ACC112 (cell line): Measurements from ENCODE around the gene GPBAR1.
A peak's percentile ranks its signal among the peaks of the same experiment; 100 is the strongest.
"Not testable (repeated sequence)": the region's sequence is repeated elsewhere in the genome, so short reads cannot be mapped to it uniquely, and the experiment has no call there.

Experiments used
- H2AFZ ChIP-seq: fragments of 200-600 bp; sonication (generic); one replicate; pipeline ENCODE4 v1.6.0; 2017; ENCODE audit warnings: antibody characterized with exemption, low read length; ENCODE audit not compliant: unreplicated experiment
- H3K27ac ChIP-seq: fragments of 200-600 bp; sonication (generic); 2 replicates; pipeline ENCODE4 v1.5.1; 2014; ENCODE audit warnings: low read depth, mild to moderate bottlenecking, antibody characterized with exemption, low read length, moderate library complexity
- H3K27me3 ChIP-seq: fragments of 200-600 bp; sonication (generic); 2 replicates; pipeline ENCODE4 v1.6.1; 2014; ENCODE audit warnings: mild to moderate bottlenecking, antibody characterized with exemption, low read length, moderate library complexity, mixed read lengths; ENCODE audit not compliant: insufficient read depth
- H3K36me3 ChIP-seq: fragments of 200-600 bp; sonication (generic); 2 replicates; pipeline ENCODE4 v1.6.1; 2016; ENCODE audit warnings: mild to moderate bottlenecking, antibody characterized with exemption, low read length, moderate library complexity, mixed read lengths; ENCODE audit not compliant: insufficient read depth
- H3K4me1 ChIP-seq: fragments of 200-600 bp; sonication (generic); one replicate; pipeline ENCODE4 v1.6.1; 2016; ENCODE audit warnings: low read length, mixed read lengths; ENCODE audit not compliant: insufficient read depth, unreplicated experiment, control insufficient read depth
- H3K4me3 ChIP-seq: fragments of 200-600 bp; sonication (generic); 2 replicates; pipeline ENCODE4 v1.5.1; 2014; ENCODE audit warnings: mild to moderate bottlenecking, low read depth, low read length
- H3K79me2 ChIP-seq: fragments of 200-600 bp; sonication (generic); one replicate; pipeline ENCODE4 v1.6.0; 2016; ENCODE audit warnings: low read length; ENCODE audit not compliant: control insufficient read depth, unreplicated experiment, insufficient read depth

Gene GPBAR1

DNA sequence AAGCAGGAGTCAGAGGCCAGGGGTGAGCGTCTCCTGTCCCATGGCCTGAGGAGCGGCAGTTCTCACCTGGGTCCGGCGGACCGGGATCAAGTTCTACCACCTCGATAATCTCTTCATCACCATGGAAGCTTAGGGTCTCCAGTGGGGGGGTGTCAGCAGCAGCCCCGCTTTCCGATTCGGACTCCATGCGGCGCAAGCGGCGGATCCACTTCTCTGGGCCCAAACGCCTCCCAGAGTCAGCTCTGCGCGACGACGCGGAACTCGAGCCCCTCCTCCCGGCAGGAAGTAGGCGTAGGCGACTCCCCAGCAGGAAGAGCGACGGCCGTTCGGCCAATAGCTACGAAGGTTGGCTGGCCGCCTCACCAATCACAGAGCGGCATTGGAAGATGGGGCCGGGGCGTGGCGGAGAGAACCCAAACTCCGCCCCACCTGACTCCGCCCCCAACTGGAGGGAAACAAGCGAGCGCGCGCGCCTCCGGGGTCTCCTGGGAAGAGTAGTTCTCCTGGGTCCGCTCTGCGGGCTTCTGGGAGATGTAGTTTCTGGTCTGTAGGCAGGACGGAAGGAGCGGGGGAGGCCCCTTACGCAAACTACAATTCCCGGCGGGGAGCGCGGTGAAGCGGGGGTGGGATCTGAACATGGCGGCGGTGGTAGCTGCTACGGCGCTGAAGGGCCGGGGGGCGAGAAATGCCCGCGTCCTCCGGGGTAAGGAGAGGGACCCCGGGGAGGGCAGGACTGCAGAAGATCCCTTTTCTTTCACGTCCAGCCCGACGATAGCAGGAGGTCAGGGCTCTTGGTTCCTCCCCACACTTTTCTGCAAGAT lies 9.3 kb downstream of the GPBAR1 start, which contains the start of the genes AAMP and PNKD:
TSS of gene AAMP (minus strand) at position 238 of the 821 bp plus-strand sequence. CDS start at position 187, 51 bp downstream.
TSS of gene PNKD (plus strand) at position 620 of the 821 bp plus-strand sequence. CDS start at position 637, 17 bp downstream.
- Histone ChIP-seq H3K27ac (peak within 1 kb of the TSS; percentile 24; the same call in 1 of the 2 replicates), H3K4me3 (peak within 1 kb of the TSS; percentile 90), H3K27me3 (no peaks in the 10 kb centered on the region), H3K36me3 (peaks cover 9% of the 10 kb centered on the region; the same call in 1 of the 2 replicates), H3K79me2 (peaks cover 22% of the 10 kb centered on the region), H3K4me1 (peaks cover 16% of the 10 kb centered on the region), H2AFZ (no peak within 1 kb of the TSS)

DNA sequence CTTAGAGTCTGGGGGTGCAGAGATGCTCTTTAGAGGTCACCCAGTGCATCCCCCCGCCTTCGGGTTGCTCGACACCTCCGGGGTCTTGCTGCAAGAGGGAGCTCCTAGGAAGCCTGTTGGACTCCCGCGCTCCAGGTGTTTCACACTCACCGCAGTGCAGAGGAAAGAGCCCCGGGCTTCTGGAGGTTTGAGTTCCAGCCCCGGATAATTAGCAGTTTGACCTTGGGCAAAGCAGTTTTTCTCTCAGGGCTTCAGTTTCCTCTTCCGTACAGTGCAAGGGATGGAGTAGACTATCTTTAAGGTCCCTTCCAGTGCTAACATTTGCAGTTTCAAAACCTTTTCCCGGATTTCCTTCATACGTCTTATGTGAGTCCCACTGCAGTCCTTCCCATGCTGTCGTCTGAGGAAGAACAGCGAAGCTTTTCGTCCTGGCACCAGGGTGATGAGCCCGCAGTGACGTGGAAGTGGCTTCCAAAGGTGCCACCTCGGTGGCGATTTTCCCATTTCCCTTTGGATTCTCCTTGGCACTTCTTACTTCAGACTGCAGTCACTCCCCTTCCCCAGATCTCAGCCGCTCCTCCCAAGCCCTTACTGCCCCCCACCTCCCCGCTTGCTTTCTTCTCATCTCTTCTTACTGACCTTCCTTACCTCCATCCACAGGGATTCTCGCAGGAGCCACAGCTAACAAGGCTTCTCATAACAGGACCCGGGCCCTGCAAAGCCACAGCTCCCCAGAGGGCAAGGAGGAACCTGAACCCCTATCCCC lies 10.1 kb downstream of the GPBAR1 start:
- peaks cover 9% of the 10 kb centered on the region; the same call in 1 of the 2 replicates for H3K36me3 ChIP-seq

DNA sequence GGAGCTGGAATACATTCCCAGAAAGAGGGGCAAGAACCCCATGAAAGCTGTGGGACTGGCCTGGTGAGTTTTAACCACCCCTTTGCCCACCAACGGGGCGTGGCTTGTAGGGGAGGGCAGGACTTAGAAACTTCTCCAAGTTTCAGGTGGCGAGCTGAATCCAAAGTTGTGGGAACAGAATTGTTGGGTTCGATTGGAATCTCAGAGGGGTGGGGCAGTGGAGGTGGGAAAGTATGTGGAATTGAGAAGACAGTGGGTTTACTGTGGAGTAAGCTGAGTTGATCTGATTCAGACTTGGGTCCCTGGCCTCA lies 10.6 kb downstream of the GPBAR1 start:
- Histone ChIP-seq H3K27me3 (no peaks in the 10 kb centered on the region), H3K4me3 (peak overlapping the region; percentile 77), H3K4me1 (peaks cover 16% of the 10 kb centered on the region), H3K36me3 (peaks cover 9% of the 10 kb centered on the region; the same call in 1 of the 2 replicates), H3K79me2 (peaks cover 22% of the 10 kb centered on the region), H2AFZ (no peak overlapping the region), H3K27ac (no peak overlapping the region)

More for the DNA sequence above, 10.1 kb downstream of the GPBAR1 start:
- Histone ChIP-seq H3K4me1 (peaks cover 16% of the 10 kb centered on the region), H3K27me3 (no peaks in the 10 kb centered on the region), H3K4me3 (peak overlapping the region; percentile 77), H3K79me2 (peaks cover 22% of the 10 kb centered on the region), H2AFZ (no peak overlapping the region), H3K27ac (no peak overlapping the region)

DNA sequence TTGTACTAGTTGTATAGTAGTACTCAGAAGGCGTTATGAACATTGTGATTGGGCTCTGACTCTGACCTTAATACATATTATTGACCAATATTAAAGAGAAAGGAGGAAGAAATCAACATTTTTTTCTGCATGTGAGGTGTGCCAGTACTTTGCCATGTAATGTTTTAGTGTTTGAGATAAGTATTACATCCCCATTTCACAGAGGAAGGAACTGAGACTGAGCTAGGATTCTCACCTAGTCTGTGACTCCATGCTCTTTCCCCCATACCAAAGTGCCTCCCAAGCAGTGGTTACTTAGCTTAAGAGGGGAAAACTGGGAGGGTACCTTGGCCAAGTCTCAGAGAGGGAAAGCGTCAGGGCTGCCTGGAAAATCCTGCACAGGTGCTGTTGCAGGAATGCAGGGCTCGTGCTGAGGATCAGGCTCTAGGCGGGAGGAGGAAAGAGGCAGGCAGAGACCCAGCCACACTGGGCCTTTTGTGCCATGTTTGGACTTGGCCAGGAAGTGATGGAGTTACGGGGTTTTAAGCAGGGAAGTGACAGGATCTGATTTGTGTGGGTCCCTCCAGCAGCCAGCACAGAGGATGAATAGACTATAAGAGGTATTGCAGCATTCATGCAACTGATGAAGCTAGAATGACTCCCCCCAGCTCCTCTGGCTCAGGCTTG lies 11.2 kb downstream of the GPBAR1 start:
- peaks cover 16% of the 10 kb centered on the region for H3K4me1 ChIP-seq
- no peak overlapping the region for H3K27ac ChIP-seq
- no peaks in the 10 kb centered on the region for H3K27me3 ChIP-seq
- H2AFZ ChIP-seq, result no peak overlapping the region
- peaks cover 9% of the 10 kb centered on the region; the same call in 1 of the 2 replicates for H3K36me3 ChIP-seq
- H3K4me3 ChIP-seq, result peak overlapping the region; percentile 77
- H3K79me2 ChIP-seq, result peaks cover 24% of the 10 kb centered on the region

DNA sequence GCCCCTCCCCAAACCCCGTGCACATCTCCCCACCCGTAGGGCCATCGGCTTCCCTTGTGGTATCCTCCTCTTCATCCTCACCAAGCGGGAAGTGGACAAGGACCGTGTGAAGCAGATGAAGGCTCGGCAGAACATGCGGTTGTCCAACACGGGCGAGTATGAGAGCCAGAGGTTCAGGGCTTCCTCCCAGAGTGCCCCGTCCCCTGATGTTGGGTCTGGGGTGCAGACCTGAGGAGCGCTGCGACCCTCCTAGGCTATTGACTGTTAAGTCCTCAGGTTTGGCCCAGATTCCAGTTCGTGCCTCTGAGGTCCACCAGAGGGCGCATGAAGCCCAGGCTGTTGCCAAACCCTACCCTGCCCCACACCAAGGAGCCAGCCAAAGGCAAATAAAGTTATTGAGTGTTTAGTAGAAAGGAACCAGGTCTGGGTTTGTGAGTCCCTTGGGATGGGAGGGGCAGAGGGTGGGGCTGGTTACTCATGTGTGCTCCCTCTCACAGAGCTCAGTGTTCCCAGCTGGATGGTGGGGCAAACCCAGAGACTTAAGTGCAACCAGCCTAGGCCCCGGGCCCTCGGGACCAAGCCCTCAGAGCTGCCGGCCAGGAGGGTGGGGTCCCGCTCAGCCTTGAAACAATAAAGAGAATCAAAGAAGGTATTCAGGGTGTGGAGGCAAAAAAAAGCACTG lies 11.9 kb downstream of the GPBAR1 start:
- peaks cover 9% of the 10 kb centered on the region; the same call in 1 of the 2 replicates for H3K36me3 ChIP-seq
- H3K4me3 ChIP-seq, result no peak overlapping the region
- peaks cover 27% of the 10 kb centered on the region for H3K79me2 ChIP-seq
- peak overlapping the region; percentile 47; the same call in 1 of the 2 replicates for H3K27ac ChIP-seq
- H3K4me1 ChIP-seq, result peaks cover 16% of the 10 kb centered on the region
- no peak overlapping the region for H2AFZ ChIP-seq
- no peaks in the 10 kb centered on the region for H3K27me3 ChIP-seq

DNA sequence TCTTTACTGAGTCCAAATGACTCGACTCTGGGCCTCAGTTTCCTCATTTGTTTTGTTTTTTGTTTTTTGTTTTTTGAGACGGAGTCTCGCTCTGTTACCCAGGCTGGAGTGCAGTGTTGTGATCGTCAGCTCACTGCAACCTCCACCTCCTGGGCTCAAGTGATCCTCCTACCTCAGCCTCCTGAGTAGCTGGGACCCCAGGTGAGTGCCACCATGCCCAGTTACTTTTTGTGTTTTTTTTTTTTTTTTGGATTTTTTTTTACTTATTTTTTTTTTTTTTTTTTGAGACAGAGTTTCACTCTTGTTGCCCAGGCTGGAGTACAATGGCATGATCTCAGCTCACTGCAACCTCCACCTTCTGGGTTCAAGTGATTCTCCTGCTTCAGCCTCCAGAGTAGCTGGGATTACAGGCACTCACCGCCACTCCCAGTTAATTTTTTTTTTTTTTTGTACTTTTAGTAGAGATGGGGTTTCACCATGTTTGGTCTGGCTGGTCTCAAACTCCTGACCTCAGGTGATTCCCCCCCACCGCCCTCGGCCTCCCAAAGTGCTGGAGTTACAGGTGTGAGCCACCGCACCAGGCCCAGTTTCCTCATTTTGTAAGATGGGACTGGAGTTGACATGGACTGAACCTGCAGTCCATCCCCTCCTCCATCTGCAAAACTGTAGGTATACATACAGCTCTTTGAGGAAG lies 12.5 kb downstream of the GPBAR1 start:
- H3K27me3 ChIP-seq, H3K36me3 ChIP-seq, H2AFZ ChIP-seq, H3K4me3 ChIP-seq: not testable (repeated sequence)
- H3K4me1 ChIP-seq, result peaks cover 16% of the 10 kb centered on the region
- peak overlapping the region; percentile 47; the same call in 1 of the 2 replicates for H3K27ac ChIP-seq
- H3K79me2 ChIP-seq, result peaks cover 27% of the 10 kb centered on the region

DNA sequence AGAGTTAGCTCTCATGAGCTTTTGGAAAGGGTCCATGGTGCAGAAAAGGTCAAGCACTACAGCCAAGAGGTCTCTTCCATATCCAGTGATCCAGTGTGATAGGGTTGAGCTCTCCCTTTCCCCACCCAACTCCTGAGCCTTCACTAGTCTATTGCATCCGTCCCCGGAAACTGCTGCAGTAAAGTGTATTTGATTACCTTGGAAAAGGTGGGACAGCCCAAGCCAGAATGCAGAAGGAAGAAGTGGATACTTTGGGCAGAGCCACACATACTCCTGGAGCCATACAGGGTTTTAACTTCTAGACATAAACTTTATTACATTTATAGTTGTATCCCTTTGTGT lies 13.1 kb downstream of the GPBAR1 start:
- Histone ChIP-seq H3K4me3 (no peak overlapping the region), H3K79me2 (peaks cover 27% of the 10 kb centered on the region), H3K4me1 (peaks cover 16% of the 10 kb centered on the region), H3K27ac (no peak overlapping the region), H3K36me3 (peaks cover 9% of the 10 kb centered on the region; the same call in 1 of the 2 replicates), H3K27me3 (no peaks in the 10 kb centered on the region), H2AFZ (no peak overlapping the region)

DNA sequence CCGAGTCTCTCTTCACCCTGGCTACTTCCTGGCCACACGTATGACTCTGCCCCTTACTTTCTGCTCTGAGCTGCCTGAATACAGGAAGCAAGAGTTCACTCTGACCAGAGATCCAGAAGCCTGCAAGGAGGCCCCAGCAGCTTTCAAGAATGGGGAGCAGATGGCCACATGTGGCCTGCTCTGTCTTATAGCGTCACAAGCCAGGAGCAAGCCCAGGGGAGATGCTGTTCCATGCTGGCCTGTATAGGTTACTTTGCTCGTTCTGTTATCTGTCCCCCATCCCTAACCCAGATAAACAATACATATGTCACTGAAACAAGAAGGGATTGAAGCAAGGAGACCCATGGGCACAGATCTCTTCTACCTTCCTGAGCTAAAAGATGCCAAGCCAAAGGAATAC lies 13.8 kb downstream of the GPBAR1 start:
- no peak overlapping the region for H3K27ac ChIP-seq
- H3K4me3 ChIP-seq, result no peak overlapping the region
- no peaks in the 10 kb centered on the region for H3K27me3 ChIP-seq
- peaks cover 19% of the 10 kb centered on the region for H3K79me2 ChIP-seq
- peaks cover 9% of the 10 kb centered on the region; the same call in 1 of the 2 replicates for H3K36me3 ChIP-seq
- peaks cover 16% of the 10 kb centered on the region for H3K4me1 ChIP-seq
- no peak overlapping the region for H2AFZ ChIP-seq

DNA sequence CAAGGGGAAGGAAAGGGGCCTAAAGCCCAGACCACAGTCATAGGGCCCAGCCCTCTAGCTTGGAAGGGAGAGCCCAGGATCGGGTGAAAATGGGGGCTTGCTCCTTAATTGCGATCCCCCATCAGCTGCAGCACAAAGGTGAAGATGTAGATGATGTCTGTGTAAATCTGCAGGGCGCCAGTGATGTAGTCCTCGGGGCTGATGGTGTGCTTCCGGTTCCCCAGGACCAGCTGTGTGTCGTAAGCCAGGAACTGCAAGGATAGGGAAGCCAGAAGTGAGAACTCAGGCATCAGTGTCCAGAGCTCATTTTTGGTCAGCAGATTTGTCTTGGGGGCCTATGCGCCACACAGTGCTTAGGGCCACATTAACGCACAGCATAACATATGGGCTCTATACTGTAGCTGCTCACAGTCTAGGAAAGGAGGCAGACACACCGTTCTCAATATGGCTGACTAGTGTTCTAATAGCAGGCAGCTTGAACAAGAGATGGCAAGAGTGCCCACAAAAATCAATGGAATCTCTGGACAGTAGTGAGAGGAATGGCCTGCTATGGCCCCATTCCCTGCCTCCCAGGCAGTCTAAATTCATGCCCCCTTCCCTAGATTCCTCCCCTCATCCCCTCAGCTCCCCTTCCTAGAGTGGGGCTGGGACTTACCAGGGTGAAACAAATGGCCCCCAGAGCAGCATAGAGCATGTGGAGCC lies 14.7 kb downstream of the GPBAR1 start:
- H3K79me2 ChIP-seq, result peaks cover 22% of the 10 kb centered on the region
- peaks cover 9% of the 10 kb centered on the region; the same call in 1 of the 2 replicates for H3K36me3 ChIP-seq
- no peak overlapping the region for H2AFZ ChIP-seq
- H3K27me3 ChIP-seq, result no peaks in the 10 kb centered on the region
- H3K4me3 ChIP-seq, result no peak overlapping the region
- H3K4me1 ChIP-seq, result peaks cover 16% of the 10 kb centered on the region
- no peak overlapping the region for H3K27ac ChIP-seq
